Activated CD4-positive, alpha-beta memory T cell treated with anti-CD3 and anti-CD28 coated beads, Interleukin-2, amount 10 ng/mL, durations not matched to agents 7 days and 5 days (primary cell): ENCODE measurements around the gene NPVF. TPM values are rescaled to one million over a fixed set of nuclear protein-coding genes. Genes with fewer than 3 reads are reported as not detected.
A peak's percentile ranks its signal among the peaks of the same experiment; 100 is the strongest.

Experiments
- CTCF ChIA-PET: fragments of 350-600 bp; sonication (Branson Sonifier 250); formaldehyde crosslinking; loops from one replicate; lab custom pipeline; 2021; ENCODE audit warnings: antibody characterized with exemption, inconsistent platforms; lab: Charles Lee
- POLR2A ChIA-PET: fragments of 350-600 bp; sonication (Branson Sonifier 250); formaldehyde crosslinking; loops from one replicate; lab custom pipeline; 2021; ENCODE audit warnings: antibody characterized with exemption; lab: Charles Lee
- DNase-seq: peaks from one replicate; pipeline ENCODE4 v3.0.0-alpha.2; 2020
- H3K27ac Mint-ChIP-seq: one replicate; pipeline ENCODE4 v1.8.0; 2021; ENCODE audit warnings: mild to moderate bottlenecking, mixed read lengths
- H3K27me3 Mint-ChIP-seq: one replicate; pipeline ENCODE4 v1.8.0; 2021; ENCODE audit warnings: mixed read lengths
- H3K36me3 Mint-ChIP-seq: one replicate; pipeline ENCODE4 v1.8.0; 2021; ENCODE audit warnings: low read depth, mixed read lengths
- H3K4me1 Mint-ChIP-seq: one replicate; pipeline ENCODE4 v1.8.0; 2021; ENCODE audit warnings: mixed read lengths
- H3K4me3 Mint-ChIP-seq: one replicate; pipeline ENCODE4 v1.8.0; 2021; ENCODE audit warnings: mild to moderate bottlenecking, mixed read lengths
- H3K9me3 Mint-ChIP-seq: one replicate; pipeline ENCODE4 v1.8.0; 2021; ENCODE audit warnings: mixed read lengths
- total RNA-seq, 2 experiments: library from RNA; stranded (reverse); gene quantifications; one replicate each; pipeline ENCODE4 v1.2.3, GENCODE V29; 2021

The NPVF gene
- total RNA-seq, 2 experiments from 2014 or later = not detected

- H3K4me3 Mint-ChIP-seq = no peak overlapping the region
- H3K4me1 Mint-ChIP-seq = no peaks in the 10 kb centered on the region
- ChIA-PET POLR2A (no interaction called here), CTCF (interaction anchor here (0.6 to 1.1 kb wide), 9 partner anchors 9 to 67 kb away, joined by 3 to 5 read pairs (median 3); partner anchors contain the start of gene NPVF)
- no peaks in the 10 kb centered on the region for H3K36me3 Mint-ChIP-seq
- DNase-seq = no peak
- H3K27me3 Mint-ChIP-seq = peaks cover 17% of the 10 kb centered on the region
- no peak overlapping the region for H3K27ac Mint-ChIP-seq
- H3K9me3 Mint-ChIP-seq = no peaks in the 10 kb centered on the region
Observed at GRCh38 chr7:25216837-25217236, 11.4 kb downstream of the NPVF start.

GRCh38 chr7:25215694-25216335, 12.5 kb downstream of the NPVF start:
- H3K36me3 Mint-ChIP-seq = no peaks in the 10 kb centered on the region
- CTCF ChIA-PET = no interaction called here
- no peak overlapping the region for H3K27ac Mint-ChIP-seq
- H3K4me1 Mint-ChIP-seq = peaks cover 1% of the 10 kb centered on the region
- no peaks in the 10 kb centered on the region for H3K9me3 Mint-ChIP-seq
- H3K27me3 Mint-ChIP-seq = peaks cover 13% of the 10 kb centered on the region
- H3K4me3 Mint-ChIP-seq = no peak overlapping the region
- no peak for DNase-seq
- POLR2A ChIA-PET = no interaction called here

- Mint-ChIP-seq H3K36me3 (no peaks in the 10 kb centered on the region), H3K9me3 (no peaks in the 10 kb centered on the region), H3K27ac (no peak overlapping the region), H3K4me1 (peaks cover 1% of the 10 kb centered on the region), H3K27me3 (peaks cover 40% of the 10 kb centered on the region), H3K4me3 (no peak overlapping the region)
- CTCF ChIA-PET = no interaction called here
- POLR2A ChIA-PET = no interaction called here
- DNase-seq = no peak
Observed at GRCh38 chr7:25208525-25209221, 19.6 kb downstream of the NPVF start.

GRCh38 chr7:25207887-25208286, 20.4 kb downstream of the NPVF start:
- Mint-ChIP-seq H3K27me3 (peaks cover 40% of the 10 kb centered on the region), H3K27ac (no peak overlapping the region), H3K36me3 (no peaks in the 10 kb centered on the region), H3K4me1 (peaks cover 1% of the 10 kb centered on the region), H3K4me3 (no peak overlapping the region), H3K9me3 (no peaks in the 10 kb centered on the region)
- POLR2A ChIA-PET = no interaction called here
- DNase-seq = no peak
- CTCF ChIA-PET = no interaction called here

GRCh38 chr7:25206765-25207164, 21.5 kb downstream of the NPVF start:
- Mint-ChIP-seq H3K9me3 (no peaks in the 10 kb centered on the region), H3K36me3 (no peaks in the 10 kb centered on the region), H3K27ac (no peak overlapping the region), H3K4me1 (peaks cover 1% of the 10 kb centered on the region), H3K4me3 (no peak overlapping the region), H3K27me3 (peaks cover 40% of the 10 kb centered on the region)
- CTCF ChIA-PET = no interaction called here
- POLR2A ChIA-PET = no interaction called here
- no peak for DNase-seq

- ChIA-PET POLR2A (no interaction called here), CTCF (interaction anchor here (1.2 kb wide), 1 partner anchor 16 kb away, joined by 3 read pairs; a partner anchor contains a TSS)
- peaks cover 9% of the 10 kb centered on the region for H3K27me3 Mint-ChIP-seq
- no peaks in the 10 kb centered on the region for H3K4me1 Mint-ChIP-seq
- no peak overlapping the region for H3K27ac Mint-ChIP-seq
- H3K9me3 Mint-ChIP-seq = no peaks in the 10 kb centered on the region
- DNase-seq = no peak
- H3K36me3 Mint-ChIP-seq = no peaks in the 10 kb centered on the region
- H3K4me3 Mint-ChIP-seq = no peak overlapping the region
Observed at GRCh38 chr7:25196132-25196896, 32.0 kb downstream of the NPVF start.

- H3K4me3 Mint-ChIP-seq = no peak overlapping the region
- H3K27me3 Mint-ChIP-seq = peaks cover 13% of the 10 kb centered on the region
- H3K36me3 Mint-ChIP-seq = no peaks in the 10 kb centered on the region
- H3K9me3 Mint-ChIP-seq = no peaks in the 10 kb centered on the region
- DNase-seq = no peak
- ChIA-PET CTCF (interaction anchor here (0.8 kb wide), 1 partner anchor 23 kb away, joined by 3 read pairs; no protein-coding TSS in a partner anchor), POLR2A (no interaction called here)
- H3K27ac Mint-ChIP-seq = no peak overlapping the region
- H3K4me1 Mint-ChIP-seq = no peaks in the 10 kb centered on the region
Observed at GRCh38 chr7:25194036-25194435, 34.2 kb downstream of the NPVF start.

GRCh38 chr7:25192043-25192442, 36.2 kb downstream of the NPVF start:
- H3K27ac Mint-ChIP-seq = no peak overlapping the region
- POLR2A ChIA-PET = no interaction called here

GRCh38 chr7:25189197-25189596, 39.1 kb downstream of the NPVF start:
- ChIA-PET CTCF (no interaction called here), POLR2A (no interaction called here)
- H3K9me3 Mint-ChIP-seq = no peaks in the 10 kb centered on the region
- no peak for DNase-seq
- H3K4me1 Mint-ChIP-seq = no peaks in the 10 kb centered on the region
- peaks cover 14% of the 10 kb centered on the region for H3K27me3 Mint-ChIP-seq
- no peak overlapping the region for H3K27ac Mint-ChIP-seq
- no peak overlapping the region for H3K4me3 Mint-ChIP-seq
- H3K36me3 Mint-ChIP-seq = no peaks in the 10 kb centered on the region

More at GRCh38 chr7:25192043-25192442, 36.2 kb downstream of the NPVF start:
- CTCF ChIA-PET = interaction anchor here (1.1 to 3.4 kb wide), 2 partner anchors 12 to 25 kb away, joined by 3 to 14 read pairs; a partner anchor contains a TSS
- peaks cover 14% of the 10 kb centered on the region for H3K27me3 Mint-ChIP-seq
- H3K4me3 Mint-ChIP-seq = no peak overlapping the region
- no peak for DNase-seq
- H3K4me1 Mint-ChIP-seq = no peaks in the 10 kb centered on the region
- H3K9me3 Mint-ChIP-seq = no peaks in the 10 kb centered on the region
- no peaks in the 10 kb centered on the region for H3K36me3 Mint-ChIP-seq

GRCh38 chr7:25187932-25188331, 40.4 kb downstream of the NPVF start:
- H3K4me1 Mint-ChIP-seq = no peaks in the 10 kb centered on the region
- no peak overlapping the region for H3K27ac Mint-ChIP-seq
- H3K27me3 Mint-ChIP-seq = peaks cover 13% of the 10 kb centered on the region
- DNase-seq = no peak
- H3K9me3 Mint-ChIP-seq = no peaks in the 10 kb centered on the region
- CTCF ChIA-PET = interaction anchor here (0.7 kb wide), 1 partner anchor 7 kb away, joined by 3 read pairs; no protein-coding TSS in a partner anchor
- POLR2A ChIA-PET = no interaction called here
- H3K4me3 Mint-ChIP-seq = no peak overlapping the region
- H3K36me3 Mint-ChIP-seq = no peaks in the 10 kb centered on the region

- peaks cover 23% of the 10 kb centered on the region for H3K27me3 Mint-ChIP-seq
- DNase-seq = no peak
- H3K4me3 Mint-ChIP-seq = no peak overlapping the region
- H3K9me3 Mint-ChIP-seq = no peaks in the 10 kb centered on the region
- H3K4me1 Mint-ChIP-seq = no peaks in the 10 kb centered on the region
- POLR2A ChIA-PET = no interaction called here
- CTCF ChIA-PET = interaction anchor here (0.8 kb wide), 1 partner anchor 31 kb away, joined by 4 read pairs; no protein-coding TSS in a partner anchor
- H3K36me3 Mint-ChIP-seq = no peaks in the 10 kb centered on the region
- no peak overlapping the region for H3K27ac Mint-ChIP-seq
Observed at GRCh38 chr7:25186436-25186835, 41.9 kb downstream of the NPVF start.

- DNase-seq = no peak
- H3K36me3 Mint-ChIP-seq = peaks cover 5% of the 10 kb centered on the region
- peaks cover 23% of the 10 kb centered on the region for H3K4me1 Mint-ChIP-seq
- H3K9me3 Mint-ChIP-seq = no peaks in the 10 kb centered on the region
- no peak overlapping the region for H3K4me3 Mint-ChIP-seq
- ChIA-PET CTCF (interaction anchor here (0.6 kb wide), 1 partner anchor 1221 kb away, joined by 4 read pairs; no protein-coding TSS in a partner anchor), POLR2A (no interaction called here)
- peaks cover 18% of the 10 kb centered on the region for H3K27me3 Mint-ChIP-seq
- H3K27ac Mint-ChIP-seq = no peak overlapping the region
Observed at GRCh38 chr7:25181532-25181931, 46.8 kb downstream of the NPVF start.

- Mint-ChIP-seq H3K4me1 (peaks cover 23% of the 10 kb centered on the region), H3K4me3 (peak overlapping the region; percentile 79), H3K27ac (peak overlapping the region; percentile 74), H3K27me3 (peaks cover 18% of the 10 kb centered on the region), H3K36me3 (peaks cover 5% of the 10 kb centered on the region), H3K9me3 (no peaks in the 10 kb centered on the region)
- ChIA-PET CTCF (interaction anchor here (0.6 to 1.5 kb wide), 14 partner anchors 8 to 609 kb away, joined by 3 to 14 read pairs (median 3); partner anchors contain the start of gene CYCS), POLR2A (interaction anchor here (1.6 kb wide), 1 partner anchor 56 kb away, joined by 15 read pairs; the partner anchor contains the start of gene CYCS)
- DNase-seq = no peak
Observed at GRCh38 chr7:25180946-25181345, 47.3 kb downstream of the NPVF start.
